IMR-90 (cell line): ENCODE measurements around the gene PRKN. TPM values are rescaled to one million over a fixed set of nuclear protein-coding genes. Genes with fewer than 3 reads are reported as not detected.

Source experiments
- ATAC-seq: fragments of 200-7000 bp; cut with Tn5 transposase; 2 replicates; pipeline ENCODE4 v1.9.1; 2020; ENCODE audit warnings: low read depth, mild to moderate bottlenecking, moderate library complexity
- BruUV-seq: library from RNA; stranded (reverse); fragments of 400-500 nt; replicated peaks from 2 replicates; lab custom pipeline; 2021; lab: Mats Ljungman, UMichigan
- CTCF ChIA-PET: fragments of 300-600 bp; formaldehyde crosslinking; extraction: SDS; loops from one replicate; lab custom pipeline; 2021; ENCODE audit warnings: antibody characterized with exemption; lab: Yijun Ruan, JAX
- POLR2A ChIA-PET: fragments of 300-600 bp; sonication (Branson Sonifier 250); formaldehyde crosslinking; loops from one replicate; lab custom pipeline; 2022; ENCODE audit warnings: antibody characterized with exemption; ENCODE audit not compliant: unreplicated experiment; lab: Charles Lee
- DNase-seq: peaks from one replicate; pipeline ENCODE4 v3.0.0; 2013
- H2AFZ ChIP-seq: replicated peaks from 2 replicates; pipeline ENCODE3; 2013; ENCODE audit warnings: low read length, mild to moderate bottlenecking; ENCODE audit not compliant: poor library complexity
- H2AK5ac ChIP-seq: 2 replicates; pipeline ENCODE4 v1.6.1; 2013; ENCODE audit warnings: low read depth, low read length, inconsistent platforms
- H2AK9ac ChIP-seq: replicated peaks from 2 replicates; pipeline ENCODE3; 2013; ENCODE audit warnings: mild to moderate bottlenecking, low read depth, low read length, moderate library complexity; ENCODE audit not compliant: poor library complexity
- H2BK120ac ChIP-seq: 2 replicates; pipeline ENCODE4 v1.6.1; 2013; ENCODE audit warnings: low read depth, low read length, inconsistent platforms
- H2BK15ac ChIP-seq: 3 replicates; pipeline ENCODE4 v1.6.1; 2013; ENCODE audit warnings: low read depth, low read length, inconsistent platforms
- H2BK20ac ChIP-seq: 2 replicates; pipeline ENCODE4 v1.6.1; 2013; ENCODE audit warnings: low read depth, mild to moderate bottlenecking, inconsistent platforms, low read length, moderate library complexity
- H2BK5ac ChIP-seq: 2 replicates; pipeline ENCODE4 v1.6.1; 2013; ENCODE audit warnings: mild to moderate bottlenecking, low read depth, low read length, inconsistent platforms; ENCODE audit not compliant: poor library complexity, severe bottlenecking
- H3K14ac ChIP-seq: replicated peaks from 2 replicates; pipeline ENCODE4 v1.6.1; 2013; ENCODE audit warnings: low read depth, low read length, inconsistent platforms
- H3K18ac ChIP-seq: 2 replicates; pipeline ENCODE4 v1.6.1; 2013; ENCODE audit warnings: low read depth, low read length, control low read depth
- H3K23ac ChIP-seq: 2 replicates; pipeline ENCODE4 v1.6.1; 2013; ENCODE audit warnings: low read depth, low read length, inconsistent platforms
- H3K27ac ChIP-seq: 2 replicates; pipeline ENCODE4 v1.5.1; 2013; ENCODE audit warnings: mild to moderate bottlenecking, control low read depth, low read length; ENCODE audit not compliant: insufficient read depth
- H3K27me3 ChIP-seq: 2 replicates; pipeline ENCODE4 v1.6.1; 2013; ENCODE audit warnings: low read length; ENCODE audit not compliant: control insufficient read depth, insufficient read depth
- H3K36me3 ChIP-seq: 2 replicates; pipeline ENCODE4 v1.6.1; 2013; ENCODE audit warnings: low read length, mixed read lengths; ENCODE audit not compliant: control insufficient read depth, insufficient read depth
- H3K4ac ChIP-seq: 2 replicates; pipeline ENCODE4 v1.6.1; 2013; ENCODE audit warnings: low read depth, low read length, inconsistent platforms
- H3K4me1 ChIP-seq: 2 replicates; pipeline ENCODE4 v1.6.1; 2013; ENCODE audit warnings: low read length, mixed read lengths; ENCODE audit not compliant: control insufficient read depth, insufficient read depth
- H3K4me2 ChIP-seq: 2 replicates; pipeline ENCODE4 v1.6.1; 2013; ENCODE audit warnings: low read depth, mild to moderate bottlenecking, control low read depth, low read length, moderate library complexity
- H3K4me3 ChIP-seq: 2 replicates; pipeline ENCODE4 v1.5.1; 2013; ENCODE audit warnings: low read depth, mild to moderate bottlenecking, control low read depth, low read length, moderate library complexity; ENCODE audit not compliant: insufficient read depth
- H3K56ac ChIP-seq: 2 replicates; pipeline ENCODE4 v1.6.1; 2013; ENCODE audit warnings: low read length, inconsistent platforms; ENCODE audit not compliant: insufficient read depth; ENCODE audit errors: extremely low read depth
- H3K79me1 ChIP-seq, 2 experiments: 2 replicates each; pipeline ENCODE4 v1.6.1; 2013; ENCODE audit warnings: low read length in 2 of 2, inconsistent platforms in 1 of 2, low read depth in 1 of 2
- H3K9ac ChIP-seq: 2 replicates; pipeline ENCODE4 v1.6.1; 2013; ENCODE audit warnings: low read depth, low read length, control low read depth
- H3K9me1 ChIP-seq: 2 replicates; pipeline ENCODE4 v1.6.1; 2013; ENCODE audit warnings: low read length, inconsistent platforms; ENCODE audit not compliant: insufficient read depth
- H3K9me3 ChIP-seq: 2 replicates; pipeline ENCODE4 v1.6.1; 2013; ENCODE audit warnings: low read length; ENCODE audit not compliant: control insufficient read depth, insufficient read depth
- H4K20me1 ChIP-seq: 2 replicates; pipeline ENCODE4 v1.6.1; 2013; ENCODE audit warnings: low read length, inconsistent platforms; ENCODE audit not compliant: insufficient read depth
- H4K5ac ChIP-seq: 2 replicates; pipeline ENCODE4 v1.6.1; 2013; ENCODE audit warnings: mild to moderate bottlenecking, low read depth, low read length, control low read depth
- H4K8ac ChIP-seq, 2 experiments: 2 replicates each; pipeline ENCODE4 v1.6.1; 2013; ENCODE audit warnings: low read depth in 2 of 2, low read length in 2 of 2, control low read depth in 1 of 2, inconsistent platforms in 1 of 2
- H4K91ac ChIP-seq: 2 replicates; pipeline ENCODE4 v1.6.1; 2013; ENCODE audit warnings: low read depth, low read length, inconsistent platforms; ENCODE audit not compliant: insufficient read depth
- MAFK ChIP-seq: IDR thresholded peaks from 2 replicates; pipeline ENCODE4 v1.6.1; 2012; ENCODE audit warnings: low read depth, low read length, improper control_type of control experiment
- MXI1 ChIP-seq: IDR thresholded peaks from 2 replicates; pipeline ENCODE4 v1.6.1; 2012; ENCODE audit warnings: low read depth, mild to moderate bottlenecking, low read length, moderate library complexity, borderline replicate concordance
- dilution Hi-C: fragments of 300-500 bp; cut with HindIII; formaldehyde crosslinking; loops from one replicate; pipeline ENCODE4 v1.14.3; 2018; ENCODE audit warnings: low sequenced_read_pairs; ENCODE audit not compliant: unreplicated experiment
- in situ Hi-C: fragments of 300-500 bp; cut with MboI; formaldehyde crosslinking; loops from 3 replicates; pipeline ENCODE4 v1.14.3; 2019; ENCODE audit warnings: low sequenced_read_pairs, inconsistent platforms, mixed read lengths
- intact Hi-C: fragments of 100-400 bp; cut with micrococcal nuclease; formaldehyde crosslinking; loops from 2 replicates; pipeline ENCODE4 v1.10.0; 2022
- polyA plus RNA-seq, 3 experiments: library from polyadenylated mRNA; depleted of rRNA; stranded (reverse); fragments of >200 nt; gene quantifications; 2 replicates each; pipeline ENCODE4 v1.2.3, GENCODE V29; 2012; ENCODE audit warnings: low replicate concordance in 1 of 3
- total RNA-seq: library from RNA; depleted of rRNA; stranded (reverse); fragments of >200 nt; gene quantifications from 2 replicates; pipeline ENCODE4 v1.2.3, GENCODE V29; 2012
- TF ChIP-seq, protein P1 (sequence below): conservative IDR thresholded peaks from 2 replicates; pipeline ENCODE4 v1.5.1; 2012; ENCODE audit warnings: mild to moderate bottlenecking, low read depth, low read length, improper control_type of control experiment

Gene PRKN
- total and polyA plus RNA-seq, 2 of the 4 experiments (the other 2 are of a cell fraction) = 0.15 to 0.18 TPM

DNA sequence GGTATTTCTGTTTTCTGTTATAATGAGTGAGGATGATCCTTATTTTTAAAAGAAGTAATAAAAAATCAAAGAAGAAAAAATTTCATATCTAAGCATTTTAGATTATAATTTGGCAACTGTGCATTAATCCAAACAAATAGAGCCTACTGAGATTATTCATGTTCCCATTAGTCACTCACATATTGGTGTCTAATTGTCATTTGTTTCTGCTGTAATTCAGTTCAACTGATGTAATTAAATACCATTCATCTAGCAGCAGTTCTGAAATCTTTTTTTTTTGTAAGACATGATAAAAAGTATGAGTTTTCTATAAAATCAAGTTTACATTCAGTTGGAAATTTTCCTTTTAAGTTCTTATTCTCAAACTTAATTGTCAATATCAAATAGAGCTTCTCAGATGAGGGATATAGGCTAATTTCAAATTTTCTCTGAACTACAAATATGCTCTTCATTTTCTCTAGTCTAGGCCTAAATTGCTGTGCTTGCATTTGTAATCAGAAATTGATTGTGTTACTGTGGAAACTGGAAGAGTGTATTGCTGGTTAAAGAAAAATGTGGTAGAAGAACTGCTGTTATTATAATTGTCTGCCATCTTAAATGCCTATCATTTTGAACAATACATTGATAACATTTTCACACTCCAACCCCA is 23.8 kb upstream of the PRKN start:
- DNase-seq = no peak
- Histone ChIP-seq H3K27me3 (no peaks in the 10 kb centered on the region), H3K56ac (no peak overlapping the region), H3K9me3 (peaks cover 2% of the 10 kb centered on the region; the same call in 1 of the 2 replicates), H2AK5ac (no peak overlapping the region), H3K4me2 (no peak overlapping the region), H3K18ac (no peak overlapping the region), H4K91ac (no peak overlapping the region), H2AFZ (no peak overlapping the region), H2BK120ac (no peak overlapping the region), H3K27ac (no peak overlapping the region), H3K9me1 (no peaks in the 10 kb centered on the region), H4K5ac (no peak overlapping the region), H3K79me1 (no peaks in the 10 kb centered on the region), H3K36me3 (no peaks in the 10 kb centered on the region), H2BK15ac (no peak overlapping the region), H2AK9ac (no peak overlapping the region), H4K8ac (no peak overlapping the region), H3K4me1 (no peaks in the 10 kb centered on the region), H4K20me1 (no peaks in the 10 kb centered on the region), H3K4me3 (no peak overlapping the region), H3K9ac (no peak overlapping the region), H3K4ac (no peak overlapping the region), H2BK5ac (no peak overlapping the region), H3K14ac (no peak overlapping the region), H3K23ac (no peak overlapping the region), H2BK20ac (no peak overlapping the region)
- dilution Hi-C loops (no loop called here), in situ Hi-C loops (no loop called here), intact Hi-C loops (no loop called here)
- CTCF ChIA-PET = no interaction called here
- no peak for ATAC-seq
- BruUV-seq = no TSS peak
- POLR2A ChIA-PET = no interaction called here
- TF ChIP-seq, protein P1, sequence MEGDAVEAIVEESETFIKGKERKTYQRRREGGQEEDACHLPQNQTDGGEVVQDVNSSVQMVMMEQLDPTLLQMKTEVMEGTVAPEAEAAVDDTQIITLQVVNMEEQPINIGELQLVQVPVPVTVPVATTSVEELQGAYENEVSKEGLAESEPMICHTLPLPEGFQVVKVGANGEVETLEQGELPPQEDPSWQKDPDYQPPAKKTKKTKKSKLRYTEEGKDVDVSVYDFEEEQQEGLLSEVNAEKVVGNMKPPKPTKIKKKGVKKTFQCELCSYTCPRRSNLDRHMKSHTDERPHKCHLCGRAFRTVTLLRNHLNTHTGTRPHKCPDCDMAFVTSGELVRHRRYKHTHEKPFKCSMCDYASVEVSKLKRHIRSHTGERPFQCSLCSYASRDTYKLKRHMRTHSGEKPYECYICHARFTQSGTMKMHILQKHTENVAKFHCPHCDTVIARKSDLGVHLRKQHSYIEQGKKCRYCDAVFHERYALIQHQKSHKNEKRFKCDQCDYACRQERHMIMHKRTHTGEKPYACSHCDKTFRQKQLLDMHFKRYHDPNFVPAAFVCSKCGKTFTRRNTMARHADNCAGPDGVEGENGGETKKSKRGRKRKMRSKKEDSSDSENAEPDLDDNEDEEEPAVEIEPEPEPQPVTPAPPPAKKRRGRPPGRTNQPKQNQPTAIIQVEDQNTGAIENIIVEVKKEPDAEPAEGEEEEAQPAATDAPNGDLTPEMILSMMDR = no peak
- TF ChIP-seq MAFK = peak; percentile 47
- no peak for TF ChIP-seq MXI1
